K562 (cell line): Measurements from ENCODE around the gene GJE1. TPM values are rescaled to one million over a fixed set of nuclear protein-coding genes. Genes with fewer than 3 reads are reported as not detected.

ENCODE experiments used
- ARID2 ChIP-seq: fragments of 450-650 bp; IDR thresholded peaks from 2 replicates; pipeline ENCODE4 v1.6.1; 2017; ENCODE audit warnings: antibody characterized with exemption, mild to moderate bottlenecking
- CLOCK ChIP-seq: fragments of 250-450 bp; sonication (Bioruptor Pico); IDR thresholded peaks from 2 replicates; pipeline ENCODE4 v1.4.0; 2020; ENCODE audit warnings: mild to moderate bottlenecking, moderate library complexity, borderline replicate concordance
- JUND ChIP-seq, 2 experiments: IDR thresholded peaks; 2 replicates in 1 of 2; 3 replicates in 1 of 2; pipeline ENCODE4 v1.6.1; 2011; ENCODE audit warnings: borderline replicate concordance in 2 of 2, low read depth in 2 of 2, low read length in 2 of 2, improper control_type of control experiment in 1 of 2, missing biosample characterization in 1 of 2, missing genetic modification characterization in 1 of 2, missing genetic modification reagents in 1 of 2
- MCM3 ChIP-seq: fragments of 450-650 bp; IDR thresholded peaks from 2 replicates; pipeline ENCODE4 v1.6.1; 2016
- MXI1 ChIP-seq: IDR thresholded peaks from 2 replicates; pipeline ENCODE4 v1.6.1; 2011; ENCODE audit warnings: low read depth, mild to moderate bottlenecking, improper control_type of control experiment, low read length
- MYNN ChIP-seq, 2 experiments: sonication (generic); formaldehyde crosslinking in 1 of 2; IDR thresholded peaks; 2 replicates each; pipeline versions ENCODE4 v1.5.0 to v1.6.1; 2016 to 2020; ENCODE audit warnings: antibody characterized with exemption in 1 of 2, missing genetic modification reagents in 1 of 2
- TFE3 ChIP-seq: fragments of 450-650 bp; formaldehyde crosslinking; IDR thresholded peaks from 2 replicates; pipeline ENCODE4 v1.4.0; 2020; ENCODE audit warnings: mild to moderate bottlenecking, mixed read lengths
- ZNF282 ChIP-seq: sonication (generic); formaldehyde crosslinking; IDR thresholded peaks from 2 replicates; pipeline ENCODE4 v1.8.1; 2023; ENCODE audit warnings: missing genetic modification reagents
- polyA plus RNA-seq, 8 experiments: library from polyadenylated mRNA; depleted of rRNA in 4 of 8; stranded (reverse) in 5 of 8; unstranded in 3 of 8; fragments of >200 nt; fragmentation: Nextera tagmentation in 2 of 8; fragmentation: Illumina TruSeq in 1 of 8; extraction: Ambion mirVana in 2 of 8; extraction: Trizol in 1 of 8; gene quantifications; 2 replicates each; pipeline versions ENCODE4 v1.2.1 to v1.2.3, GENCODE V29; 2011 to 2014; ENCODE audit warnings: inconsistent platforms in 1 of 8, missing spikeins in 1 of 8
- total RNA-seq, 7 experiments: library from RNA; depleted of rRNA in 6 of 7; stranded (reverse); fragments of >200 nt in 6 of 7; fragmentation: Illumina TruSeq in 2 of 7; extraction: Trizol in 2 of 7; gene quantifications; 2 replicates each; pipeline versions ENCODE4 v1.2.1 to v1.2.3, GENCODE V29; 2011 to 2021; ENCODE audit warnings: low replicate concordance in 1 of 7

GJE1 gene
- total and polyA plus RNA-seq, 9 of the 15 experiments (the other 6 are each of a cell fraction or from before 2014, with no cell fraction given), result not detected

GRCh38 chr6:142162780-142163179, 30.1 kb downstream of the GJE1 start (continued):
- TF ChIP-seq CLOCK (no peak), MCM3 (no peak), TFE3 (no peak), JUND (IDR thresholded peaks at IDR 0.05; ENCODE audit: borderline replicate concordance, low read depth, low read length) (no peak), JUND (tag; IDR thresholded peaks at IDR 0.05; ENCODE audit: borderline replicate concordance, low read depth, low read length) (no peak), MYNN (IDR thresholded peaks at IDR 0.05) (no peak), MYNN (CRISPR knock-in tag; IDR thresholded peaks at IDR 0.05) (no peak), MXI1 (no peak), ARID2 (no peak), ZNF282 (CRISPR knock-in tag) (no peak)
- TF ChIP-seq, all 486 proteins: peak for 0
